Stimulated activated CD8-positive, alpha-beta memory T cell treated with anti-CD3 and anti-CD28 coated beads, Interleukin-7, amount 100 ng/mL, for 48 hours (primary cell): Measurements from ENCODE around the gene NOC4L.

Experiments
- DNase-seq, 2 donors: peaks; one replicate each; pipeline ENCODE4 v3.0.0-alpha.2; 2020; ENCODE audit warnings: low read depth in 1 of 2; ENCODE audit errors: extremely low read depth in 1 of 2

NOC4L gene

DNA sequence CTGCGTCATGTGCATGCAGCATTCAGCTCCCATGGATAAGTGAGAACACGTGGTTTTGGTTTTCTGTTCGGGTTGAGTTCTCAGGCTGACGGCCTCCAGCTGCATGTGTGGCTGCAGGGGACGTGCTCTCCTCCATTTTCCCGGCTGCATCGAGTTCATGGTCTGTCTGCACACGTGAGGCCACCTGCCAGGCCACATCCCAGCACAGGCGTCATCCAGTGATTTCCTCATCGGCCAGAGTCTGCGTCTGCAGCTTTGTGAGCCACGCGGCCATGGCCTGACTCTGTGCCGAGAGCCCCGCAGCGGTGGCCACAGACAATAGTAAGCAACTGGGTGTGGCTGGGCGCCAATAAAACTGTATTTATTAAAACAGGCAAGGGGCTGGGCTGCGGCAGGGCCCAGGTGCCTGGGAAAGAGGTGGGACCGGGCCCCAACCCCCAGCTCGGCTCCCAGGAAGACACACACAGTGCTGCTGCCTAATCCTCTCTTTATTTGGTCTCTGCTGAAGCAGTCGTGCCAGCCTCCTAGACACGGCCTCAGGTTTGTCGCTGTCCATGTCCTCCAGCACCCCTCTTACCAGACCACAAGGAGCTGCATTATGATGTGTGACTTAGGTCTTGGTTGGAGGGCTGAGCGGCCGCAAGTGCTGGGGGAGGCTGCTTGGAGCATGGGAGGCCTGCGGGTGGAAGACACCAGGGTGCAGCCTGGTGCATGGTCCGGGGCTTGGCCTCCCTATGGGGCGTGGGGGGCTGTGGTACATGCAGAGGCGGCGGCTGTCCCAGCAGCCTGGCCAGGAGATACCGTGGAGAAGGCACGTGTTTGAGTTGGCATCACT is 52.0 kb downstream of the NOC4L start:
- no peak for DNase-seq

DNA sequence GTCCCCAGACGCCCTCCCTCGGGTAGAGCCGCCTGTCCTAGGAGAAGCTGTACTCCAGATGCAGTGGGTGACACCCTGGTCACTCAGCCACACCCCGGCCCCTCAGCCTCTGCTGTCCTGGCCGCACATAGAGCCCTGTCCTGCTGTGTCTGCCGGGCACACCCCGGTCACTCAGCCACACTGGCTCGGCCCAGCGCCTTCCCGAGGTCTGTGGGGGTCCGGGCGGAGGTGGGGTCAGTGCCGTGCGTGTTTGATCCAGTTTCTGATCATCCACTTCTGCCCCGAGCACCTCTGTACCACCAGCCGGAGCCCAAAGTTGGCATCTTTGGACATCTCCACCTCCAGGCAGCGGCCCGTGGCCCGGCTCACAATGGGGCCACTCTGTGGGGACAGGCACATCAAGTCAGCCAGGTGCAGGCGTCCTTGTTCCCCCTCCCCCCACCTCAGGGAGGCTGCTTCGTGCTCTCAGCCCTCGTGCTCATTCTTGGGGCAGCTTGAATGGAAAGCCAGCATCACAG is 52.7 kb downstream of the NOC4L start:
- DNase-seq: no peak

DNA sequence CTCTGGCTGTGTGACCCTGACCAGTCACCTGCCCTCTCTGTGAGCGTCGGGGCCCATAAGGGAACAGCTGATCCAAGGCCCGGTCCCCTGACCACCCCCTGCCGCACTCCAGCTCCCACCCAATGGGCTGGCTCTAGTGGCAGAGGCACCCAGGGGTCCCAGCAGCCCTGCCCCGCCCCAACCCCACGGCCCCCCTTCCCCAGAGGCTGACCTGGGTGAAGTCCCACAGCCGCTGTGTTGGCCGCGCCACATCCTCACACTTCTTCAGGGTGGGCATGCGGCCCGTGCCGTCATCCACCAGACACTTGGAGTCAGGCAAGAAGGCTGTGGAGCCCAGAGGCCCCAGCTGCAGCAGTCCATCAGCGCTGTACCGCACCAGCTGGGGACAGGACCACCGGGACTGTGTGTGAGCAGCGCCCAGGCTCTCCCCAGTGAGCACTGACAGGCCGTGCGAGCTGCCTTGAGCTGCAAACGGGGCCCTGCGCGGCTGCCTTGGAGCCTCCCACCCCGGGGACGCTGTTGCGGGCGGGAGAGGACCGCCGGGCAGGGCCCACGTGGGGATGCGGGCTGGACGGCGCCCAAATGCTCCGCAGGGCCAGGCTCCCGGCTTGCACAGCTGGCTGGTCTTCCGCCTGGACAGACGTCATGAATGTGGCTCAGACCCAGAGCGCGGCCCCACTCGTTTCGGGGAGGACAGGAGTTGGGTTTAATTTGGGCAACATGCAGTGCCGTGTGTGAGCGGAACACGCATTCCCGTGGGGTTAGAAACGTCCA is 53.5 kb downstream of the NOC4L start:
- no peak for DNase-seq

DNA sequence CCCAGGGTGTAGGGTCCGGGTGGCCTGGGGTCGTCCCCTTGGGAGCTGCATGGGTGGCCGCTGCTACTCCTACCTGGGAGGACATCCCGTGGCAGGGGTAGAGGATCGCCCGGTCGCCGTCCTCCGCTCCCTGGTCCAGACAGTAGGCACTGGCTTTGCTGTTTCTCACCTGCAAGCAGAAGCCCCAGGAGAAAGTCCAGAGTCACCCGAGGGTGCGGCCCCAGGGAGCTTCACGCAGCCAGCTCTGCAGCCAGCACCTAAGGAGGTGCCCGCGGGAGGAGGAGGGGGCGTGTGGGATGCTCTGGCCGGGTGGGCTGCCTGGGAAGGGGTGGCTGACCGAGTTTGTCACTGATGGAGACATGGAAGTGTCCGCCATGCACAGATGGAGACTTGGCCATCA is 54.8 kb downstream of the NOC4L start:
- no peak for DNase-seq

DNA sequence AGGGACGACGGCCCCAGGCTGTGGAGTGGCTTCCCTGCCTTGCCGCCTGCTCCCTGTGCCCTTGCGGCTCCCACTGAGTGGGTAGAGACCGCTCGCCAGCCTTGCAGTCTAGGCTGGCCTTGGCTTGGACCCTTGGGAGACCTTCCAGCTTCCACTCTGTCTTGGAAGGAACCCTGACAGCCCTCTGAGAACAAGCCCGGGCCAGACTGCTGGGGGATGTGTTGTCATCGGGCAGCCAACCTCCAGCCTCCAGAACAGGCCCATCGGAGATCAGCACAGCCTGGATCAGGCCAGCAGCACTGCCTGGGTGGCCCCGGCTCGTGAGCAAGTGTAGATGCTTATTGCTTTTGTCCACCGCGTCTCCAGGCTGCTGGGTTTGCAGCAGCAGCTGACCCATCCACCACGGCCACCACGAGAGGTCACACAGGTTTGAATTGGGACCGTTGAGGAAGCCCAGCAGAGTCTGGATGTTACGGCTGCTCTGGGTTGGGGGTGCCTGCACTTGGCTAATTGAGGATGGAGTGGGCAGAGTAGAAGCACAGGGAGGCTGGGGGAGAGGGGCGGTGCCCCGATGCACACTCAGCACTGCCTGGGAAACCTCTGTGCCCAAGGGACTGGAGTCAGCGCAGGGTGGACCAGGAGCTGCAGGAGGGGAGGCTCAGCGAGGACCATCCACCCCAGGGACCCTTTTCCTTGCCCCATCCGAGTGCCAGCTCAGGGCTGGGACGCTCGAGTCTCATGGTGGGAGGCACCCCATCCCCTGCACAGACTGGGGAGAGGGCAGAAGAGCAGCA is 55.5 kb downstream of the NOC4L start:
- DNase-seq: no peak

DNA sequence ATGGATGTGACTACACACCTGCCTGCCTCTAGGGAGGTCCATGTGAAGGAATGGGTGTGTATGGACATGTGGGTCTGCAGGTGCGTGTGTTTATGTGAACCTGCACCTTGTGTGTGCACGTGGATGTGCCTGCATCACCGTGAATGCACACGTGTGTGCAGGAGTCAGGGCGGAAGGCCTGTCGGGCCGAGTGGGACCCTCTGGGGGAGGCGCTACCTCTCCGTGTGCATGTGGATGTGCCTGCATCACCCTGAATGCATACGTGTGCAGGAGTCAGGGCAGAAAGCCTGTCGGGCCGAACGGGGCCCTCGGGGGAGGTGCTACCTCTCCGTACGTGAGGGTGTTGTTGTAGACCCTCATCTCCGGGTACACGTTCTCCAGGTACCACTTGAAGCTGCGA is 56.5 kb downstream of the NOC4L start:
- DNase-seq: no peak

DNA sequence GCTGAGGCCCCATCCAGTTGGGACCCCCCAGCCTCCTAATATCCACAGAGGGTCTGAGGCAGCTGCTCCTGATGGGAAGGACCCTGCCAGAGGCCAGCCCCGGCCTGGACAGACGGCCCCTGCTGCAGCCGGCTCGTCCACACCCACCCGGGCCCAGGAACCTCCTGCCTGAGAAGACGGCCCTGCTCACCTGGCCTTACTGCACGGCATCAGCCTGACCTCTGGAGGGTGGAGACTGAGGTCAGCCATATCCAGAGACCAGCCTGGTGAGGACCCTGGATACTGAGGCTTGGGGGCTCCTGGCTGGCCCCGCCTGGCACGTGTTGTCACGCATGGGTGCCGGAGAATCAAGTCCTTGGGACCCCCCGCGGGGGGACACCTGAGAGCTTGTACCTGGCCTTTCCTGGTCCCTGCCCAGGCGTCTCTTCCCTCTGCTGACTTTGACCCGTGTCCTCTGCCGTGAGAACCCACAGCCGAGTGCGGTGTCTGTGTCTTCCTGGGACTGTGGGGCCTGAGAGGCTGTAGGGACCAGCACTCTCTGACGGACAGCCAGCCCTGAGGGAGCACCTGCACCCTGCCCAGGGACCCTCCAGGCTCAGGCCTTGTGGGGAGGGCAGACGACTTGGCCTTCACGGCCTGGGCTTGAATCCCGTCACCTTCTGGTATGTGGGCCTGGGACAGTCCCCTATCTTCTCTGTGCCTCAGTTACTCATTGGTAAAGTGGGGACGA is 57.3 kb downstream of the NOC4L start:
- no peak for DNase-seq
